ENCODE data around the gene KCND2. TPM values are rescaled to one million over a fixed set of nuclear protein-coding genes. Genes with fewer than 3 reads are reported as not detected.

KCND2 gene
- total and polyA plus RNA-seq, 2 of the 8 experiments (the other 6 are each of a cell fraction or from before 2014, with no cell fraction given) = 4.6 to 7.7 TPM

DNA sequence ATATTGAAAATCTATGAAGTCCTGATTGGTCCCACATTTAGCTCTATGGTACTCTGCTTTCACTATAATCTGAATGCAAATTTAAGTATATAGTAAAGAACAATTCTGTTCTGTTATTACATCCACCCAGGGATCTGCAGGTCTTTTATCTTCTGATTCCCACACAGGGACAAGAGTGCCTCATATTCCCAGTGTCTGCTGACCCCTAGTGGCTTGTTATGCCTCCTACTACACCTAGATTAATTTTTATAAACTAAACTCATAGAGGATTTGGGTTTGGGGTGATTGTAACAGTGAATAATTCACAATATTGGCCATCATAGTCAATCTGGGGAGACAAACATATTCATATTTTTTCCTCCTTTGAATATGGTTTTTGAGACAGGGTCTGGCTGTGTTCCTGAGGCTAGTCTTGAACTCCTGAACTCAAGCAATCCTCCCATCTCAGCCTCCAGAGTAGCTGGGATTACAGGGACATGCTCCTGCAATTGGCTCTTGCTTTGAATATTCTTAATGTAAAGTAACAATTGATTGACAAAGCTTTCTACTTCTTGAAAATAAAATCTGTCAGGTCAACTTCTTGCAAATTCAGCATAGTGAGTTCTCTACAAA lies 282.1 kb downstream of the KCND2 start:
- H2AFZ ChIP-seq (ENCODE audit: low read length) = no peak overlapping the region
- no peak overlapping the region for H3K27ac ChIP-seq (ENCODE audit: low read depth, low read length)
- no peak overlapping the region for H2BK120ac ChIP-seq (replicated peaks; ENCODE audit: low read depth, low read length)
- H3K18ac ChIP-seq (ENCODE audit: extremely low read depth, low read length) = no peak overlapping the region
- DNase-seq (ENCODE audit: low read depth in 1 of 2, low spot score in 2 of 2) (peak in 1 of 2 experiments; percentile 56), FAIRE-seq (peak; percentile 85)
- no peak overlapping the region for H2BK5ac ChIP-seq (ENCODE audit: low read depth, low read length)
- no peaks in the 10 kb centered on the region for H4K20me1 ChIP-seq (replicated peaks in 1 of 2; ENCODE audit: control insufficient read depth in 1 of 2, insufficient read depth in 2 of 2, low read length in 2 of 2)
- H2BK20ac ChIP-seq (ENCODE audit: low read length) = no peak overlapping the region
- no peak overlapping the region for H4K91ac ChIP-seq (replicated peaks; ENCODE audit: insufficient read length, low read length)
- no peak overlapping the region for H2BK15ac ChIP-seq (ENCODE audit: low read length)
- H3K27me3 ChIP-seq (replicated peaks in 1 of 4; ENCODE audit: control insufficient read depth in 3 of 4, extremely low read depth in 1 of 4, insufficient read depth in 3 of 4, low read length in 3 of 4) = no peaks in the 10 kb centered on the region
- TF ChIP-seq RAD21 (IDR thresholded peaks at IDR 0.05 in 1 of 2, conservative IDR thresholded peaks at IDR 0.05 in 1 of 2; ENCODE audit: low read depth in 2 of 2, low read length in 2 of 2) (peak; percentile 96 to 99), SP1 (IDR thresholded peaks at IDR 0.05; ENCODE audit: low read depth, low read length) (no peak), CTCF (IDR thresholded peaks at IDR 0.05; ENCODE audit: control extremely low read depth in 1 of 3, insufficient read depth in 1 of 3, low read depth in 1 of 3, low read length in 3 of 3) (peak in 2 of 3 experiments; percentile 71 to 79; a peak in 3 of 4 replicates)
- no peak overlapping the region for H4K5ac ChIP-seq (ENCODE audit: insufficient read length, low read depth, low read length)
- H3K4me1 ChIP-seq (replicated peaks in 1 of 4; ENCODE audit: control insufficient read depth in 3 of 4, insufficient read depth in 4 of 4, low read length in 3 of 4) = peaks cover 0 to 10% (median 5%) of the 10 kb centered on the region in 4 experiments; a peak in 4 of 7 replicates
- no peak overlapping the region for H3K4ac ChIP-seq (replicated peaks; ENCODE audit: insufficient read length, low read depth, low read length)
- H4K8ac ChIP-seq (ENCODE audit: extremely low read depth, insufficient read depth, low read length) = no peak overlapping the region
- H3K14ac ChIP-seq (ENCODE audit: insufficient read length) = no peak overlapping the region
- H3K23me2 ChIP-seq (ENCODE audit: low read depth, low read length) = no peaks in the 10 kb centered on the region
- H3K9me3 ChIP-seq (ENCODE audit: insufficient read depth in 2 of 2, low read depth in 1 of 2, low read length in 1 of 2) = no peaks in the 10 kb centered on the region; a peak in 1 of 4 replicates
- H3K4me3 ChIP-seq (ENCODE audit: extremely low read depth in 1 of 4, insufficient read depth in 2 of 4, low read depth in 3 of 4, low read length in 4 of 4) = no peak overlapping the region
- no peaks in the 10 kb centered on the region for H3K79me1 ChIP-seq (ENCODE audit: low read depth, low read length)
- POLR2A ChIA-PET (ENCODE audit: partially characterized antibody) = no interaction called here
- CTCF ChIA-PET (ENCODE audit: partially characterized antibody) = interaction anchor here (0.6 to 2.4 kb wide), 40 partner anchors 9 to 1083 kb away, joined by 3 to 11 read pairs (median 4); partner anchors contain the start of gene KCND2
- no peak overlapping the region for H3K4me2 ChIP-seq (ENCODE audit: insufficient read depth in 1 of 2, low read depth in 2 of 2, low read length in 2 of 2)
- no peaks in the 10 kb centered on the region for H3K36me3 ChIP-seq (ENCODE audit: control insufficient read depth in 2 of 4, insufficient read depth in 4 of 4, low read length in 3 of 4)
- H3K9ac ChIP-seq (replicated peaks in 1 of 4; ENCODE audit: extremely low read depth in 1 of 4, low read depth in 3 of 4, low read length in 3 of 4) = no peak overlapping the region
- no peak overlapping the region for H2AK5ac ChIP-seq (ENCODE audit: low read depth, low read length)
- no peak overlapping the region for H3K56ac ChIP-seq (replicated peaks; ENCODE audit: insufficient read length, low read depth, low read length)
- no peaks in the 10 kb centered on the region for H3K79me2 ChIP-seq (ENCODE audit: control insufficient read depth in 1 of 2, insufficient read depth in 2 of 2, low read length in 2 of 2)
- no peak overlapping the region for H2BK12ac ChIP-seq (ENCODE audit: low read depth, low read length)
- H3K23ac ChIP-seq (ENCODE audit: insufficient read length) = no peak overlapping the region
